Activated T-cell treated with anti-CD3 and anti-CD28 coated beads for 1 hour (primary cell): ENCODE results near the gene ZNF628.
"Not testable (repeated sequence)": the region's sequence is repeated elsewhere in the genome, so short reads cannot be mapped to it uniquely, and the experiment has no call there.

Source experiments
- DNase-seq: peaks from one replicate; pipeline ENCODE4 v3.0.0-alpha.2; 2020; ENCODE audit warnings: low read depth

The ZNF628 gene

GRCh38 chr19:55484593-55485438 is 8.4 kb downstream of the ZNF628 start, which contains the start of gene NAT14:
Gene NAT14 (plus strand): TSS chr19:55485188. CDS start chr19:55485709, 521 bp downstream.
- peak; percentile 40 for DNase-seq

GRCh38 chr19:55485439-55486011 is 9.1 kb downstream of the ZNF628 start:
- DNase-seq: no peak

GRCh38 chr19:55486043-55486970 is 9.9 kb downstream of the ZNF628 start:
- DNase-seq: no peak

- DNase-seq: no peak
These were observed 10.8 kb downstream of the ZNF628 start for GRCh38 chr19:55486971-55487923.

GRCh38 chr19:55487924-55488687 is 11.7 kb downstream of the ZNF628 start, which contains the start of gene SSC5D:
Gene SSC5D (plus strand): TSS chr19:55488436. CDS start chr19:55488590, 154 bp downstream.
- no peak for DNase-seq

GRCh38 chr19:55488986-55489710 is 12.7 kb downstream of the ZNF628 start:
- no peak for DNase-seq

GRCh38 chr19:55489711-55490477 is 13.5 kb downstream of the ZNF628 start:
- DNase-seq: no peak

GRCh38 chr19:55490478-55491432 is 14.3 kb downstream of the ZNF628 start:
- no peak for DNase-seq

GRCh38 chr19:55491546-55492360 is 15.3 kb downstream of the ZNF628 start:
- no peak for DNase-seq

GRCh38 chr19:55492362-55492944 is 16.0 kb downstream of the ZNF628 start:
- no peak for DNase-seq

GRCh38 chr19:55493052-55493644 is 16.7 kb downstream of the ZNF628 start:
- no peak for DNase-seq

GRCh38 chr19:55493645-55494171 is 17.3 kb downstream of the ZNF628 start:
- no peak for DNase-seq

GRCh38 chr19:55494172-55494761 is 17.9 kb downstream of the ZNF628 start:
- DNase-seq: no peak

GRCh38 chr19:55495646-55496349 is 19.4 kb downstream of the ZNF628 start:
- DNase-seq: no peak

GRCh38 chr19:55496820-55497219 is 20.4 kb downstream of the ZNF628 start:
- not testable (repeated sequence) for DNase-seq
